HG02642 (cell line): ENCODE measurements around the gene COL4A1.

Experiments
- ATAC-seq: cut with Tn5 transposase; IDR thresholded peaks from one replicate; pipeline ENCODE4 v1.9.1; 2021; ENCODE audit warnings: mild to moderate bottlenecking; ENCODE audit not compliant: unreplicated experiment, poor library complexity

The COL4A1 gene

DNA sequence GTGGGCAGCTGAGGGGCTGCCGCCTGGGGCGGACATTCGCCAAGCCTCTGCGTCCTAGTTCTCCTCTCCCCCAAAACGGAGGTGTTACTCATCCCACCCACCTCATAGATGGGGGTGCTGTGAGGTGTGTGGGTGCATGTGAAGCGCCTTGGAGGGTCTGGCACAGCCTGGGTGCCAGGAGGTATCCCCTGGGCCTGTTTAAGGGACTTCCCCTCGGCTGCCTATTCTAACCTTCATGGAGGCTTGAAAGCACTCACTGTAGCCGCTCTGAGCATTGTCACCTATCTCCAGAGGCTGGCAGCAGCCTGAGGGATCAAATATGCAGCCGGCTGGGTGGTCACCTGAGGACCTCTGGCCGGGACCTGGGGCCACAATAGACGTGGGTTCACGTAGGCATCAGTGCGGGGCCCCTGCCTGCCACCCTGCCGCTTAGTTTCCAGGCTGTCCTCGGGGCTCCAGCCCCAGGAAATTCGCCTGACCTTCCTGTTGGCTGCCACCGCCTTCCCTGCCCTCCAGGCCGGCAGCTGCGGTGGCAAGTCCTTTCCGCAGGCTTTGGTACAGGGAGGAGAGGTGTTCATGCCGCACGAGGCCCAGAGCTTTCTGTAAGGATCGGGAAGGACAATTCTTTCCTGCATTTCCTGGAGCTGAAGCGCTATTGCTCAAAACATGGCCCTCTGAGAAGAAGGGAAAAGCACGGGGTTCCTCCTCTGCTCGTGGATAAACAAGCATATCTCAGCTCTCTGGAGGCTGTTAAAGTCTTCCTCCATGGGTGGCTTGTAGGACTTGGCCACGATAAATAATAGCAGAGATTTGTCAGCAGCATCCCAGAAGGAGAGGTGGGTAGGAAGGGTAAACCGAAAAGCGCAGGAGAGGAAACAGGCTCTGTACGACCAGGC, 4.7 kb upstream of the COL4A1 start:
- no peak for ATAC-seq

DNA sequence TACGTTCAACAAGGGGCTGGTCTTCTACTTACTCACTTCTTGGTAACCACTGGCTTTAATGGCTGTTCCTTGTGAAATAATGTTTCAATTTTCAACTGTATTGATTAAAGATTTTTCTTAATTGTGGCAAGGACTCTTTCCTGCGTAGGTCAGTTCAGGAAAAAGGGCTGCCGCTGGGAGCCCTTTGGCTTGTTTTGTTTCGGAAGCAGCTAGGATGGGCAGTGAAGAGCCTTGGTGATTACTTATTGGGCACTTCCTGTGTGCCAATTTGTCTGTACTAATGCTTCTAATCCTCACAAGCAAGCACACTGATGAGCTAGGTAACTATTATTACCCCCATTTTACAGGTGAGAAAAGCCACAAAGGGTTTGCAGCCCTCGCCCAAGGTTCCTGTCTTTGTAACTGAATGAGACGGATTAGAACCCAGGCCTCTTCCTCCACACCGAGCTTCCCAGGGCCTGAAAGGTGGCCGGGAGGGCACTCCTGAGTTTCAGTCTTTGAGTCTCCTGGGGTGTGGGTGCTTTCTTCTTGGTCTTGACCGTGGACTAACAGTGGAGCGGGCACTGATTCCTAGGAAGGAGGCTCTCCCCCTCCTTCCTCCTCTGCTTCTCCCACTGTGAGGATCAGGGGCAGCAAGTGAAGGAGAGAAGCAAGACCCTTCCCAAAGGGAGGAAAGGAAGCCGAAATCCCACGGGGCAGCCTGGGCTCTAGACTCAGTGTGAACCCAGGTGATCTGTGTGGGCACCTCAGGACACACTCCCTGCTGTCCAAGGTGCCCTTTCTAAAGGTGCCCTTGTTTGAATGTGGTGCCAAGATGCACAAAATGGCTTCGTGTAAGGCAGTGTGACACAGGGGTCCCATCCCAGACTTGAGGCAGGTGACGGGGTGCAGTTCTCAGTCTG, 3.8 kb upstream of the COL4A1 start:
- no peak for ATAC-seq

DNA sequence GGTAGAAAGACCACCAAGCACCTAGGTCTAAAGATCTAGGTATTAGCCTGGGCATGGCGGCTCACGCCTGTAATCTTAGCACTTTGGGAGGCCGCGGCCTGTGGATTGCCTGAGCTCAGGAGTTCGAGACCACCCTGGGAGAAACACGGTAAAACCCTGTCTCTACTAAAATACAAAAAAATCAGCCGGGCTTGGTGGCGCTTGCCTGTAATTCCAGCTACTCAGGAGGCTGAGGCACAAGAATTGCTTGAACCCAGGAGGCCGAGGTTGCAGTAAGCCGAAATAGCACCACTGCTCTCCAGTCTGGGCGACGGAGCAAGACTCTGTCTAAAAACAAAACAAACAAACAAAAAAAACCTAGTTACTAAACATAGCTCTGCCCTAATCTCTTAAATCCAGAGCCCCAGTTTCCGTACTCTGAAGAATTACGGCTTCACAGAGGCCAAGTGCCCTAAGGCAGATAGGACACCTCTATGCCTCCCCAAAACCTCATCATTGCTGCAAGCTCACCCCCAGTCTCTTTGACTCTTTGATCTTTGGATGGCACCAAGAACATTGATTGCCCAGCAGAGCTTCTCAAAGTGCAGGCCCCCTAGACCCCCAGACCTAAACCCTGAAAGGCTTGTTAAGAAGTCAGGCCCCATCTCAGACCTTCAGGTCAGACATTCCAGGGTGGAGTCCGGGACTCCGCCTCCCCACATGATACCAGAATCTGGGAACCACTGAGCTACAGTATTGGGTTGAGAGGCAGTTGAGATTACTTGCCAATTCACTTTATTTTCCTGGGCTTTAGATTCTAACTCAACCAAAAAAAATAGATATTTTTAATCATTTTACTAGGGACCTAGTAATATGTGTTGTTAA, 2.9 kb upstream of the COL4A1 start:
- no peak for ATAC-seq

DNA sequence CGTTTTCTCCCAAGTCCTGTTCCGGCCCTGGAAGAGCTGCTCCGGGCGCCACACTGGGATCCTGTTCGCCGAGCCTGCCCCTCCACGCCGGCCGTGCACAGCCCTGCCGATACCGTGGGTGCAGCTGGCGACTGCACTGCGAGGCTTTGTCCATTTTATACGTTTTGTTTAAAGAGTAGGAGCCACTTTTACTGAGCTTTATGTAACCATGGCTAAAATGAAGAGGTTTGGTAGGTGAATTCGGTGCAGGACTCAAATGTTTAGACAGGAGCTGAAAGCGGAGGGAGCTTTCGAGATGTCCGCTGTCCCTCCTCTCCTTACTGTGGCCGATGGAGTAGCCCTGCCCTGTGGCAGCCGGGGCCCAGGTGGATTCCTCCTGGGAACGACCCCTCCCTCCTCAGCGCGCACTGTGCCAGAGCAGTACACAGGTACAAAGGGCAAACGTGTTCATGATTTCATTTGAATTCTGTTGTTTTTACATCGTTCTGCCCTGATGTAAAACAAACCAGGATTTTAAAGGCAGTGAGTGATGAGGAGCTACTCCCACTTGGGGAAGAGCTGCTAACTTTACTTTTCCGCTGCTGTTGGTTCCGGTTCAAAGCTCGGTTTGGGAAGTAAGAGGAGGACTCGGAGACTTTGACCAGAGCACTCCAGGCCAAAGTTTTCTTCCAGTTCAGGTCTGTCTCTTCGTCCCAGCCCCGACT, 1.9 kb upstream of the COL4A1 start:
- no peak for ATAC-seq

GRCh38 chr13:110307767-110308655, 1.1 kb upstream of the COL4A1 start:
- ATAC-seq = no peak

- ATAC-seq = no peak
Observed at GRCh38 chr13:110306340-110306959, 507 bp downstream of the COL4A1 start.

- no peak for ATAC-seq
Observed at GRCh38 chr13:110305949-110306339, 1.0 kb downstream of the COL4A1 start.

DNA sequence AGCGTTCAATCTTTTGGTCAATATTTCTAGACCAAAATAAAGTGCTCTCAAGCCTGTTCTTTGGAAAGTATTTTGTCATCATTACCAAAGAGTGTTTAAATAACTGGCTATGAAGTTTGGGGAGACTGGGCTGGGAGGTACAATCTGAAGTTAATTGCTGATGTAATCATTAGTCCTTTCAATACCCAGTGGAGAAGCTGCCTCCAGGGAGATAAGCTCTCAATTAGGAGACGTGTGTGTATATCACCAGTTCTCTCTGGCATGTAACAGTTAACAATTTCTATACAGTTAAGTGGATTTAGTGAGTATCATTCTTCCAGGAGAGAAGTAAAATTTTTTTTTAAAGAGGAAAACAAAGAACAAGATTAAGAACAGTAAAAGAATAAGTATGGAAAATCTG, 1.4 kb downstream of the COL4A1 start:
- ATAC-seq = no peak

- no peak for ATAC-seq
Observed at GRCh38 chr13:110305001-110305400, 2.0 kb downstream of the COL4A1 start.

DNA sequence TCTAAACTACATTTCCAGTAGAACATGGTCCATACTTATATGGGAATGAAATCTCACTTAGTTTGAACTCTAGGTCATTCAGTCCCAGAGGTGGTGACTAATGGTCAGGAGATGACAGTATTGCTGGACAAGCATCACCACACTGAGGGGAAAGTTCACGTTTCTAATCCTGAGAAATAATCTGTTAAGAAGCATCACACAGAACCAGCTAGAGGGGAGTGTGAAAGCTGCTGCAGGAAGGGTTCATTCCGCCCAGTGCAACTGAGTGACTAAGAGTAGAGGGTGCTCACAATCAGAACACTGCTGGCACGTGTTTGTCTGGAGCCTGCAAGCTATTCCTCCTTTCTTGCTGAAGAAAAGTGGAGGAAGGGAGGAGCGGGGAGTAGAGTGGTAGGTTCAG, 2.7 kb downstream of the COL4A1 start:
- no peak for ATAC-seq

DNA sequence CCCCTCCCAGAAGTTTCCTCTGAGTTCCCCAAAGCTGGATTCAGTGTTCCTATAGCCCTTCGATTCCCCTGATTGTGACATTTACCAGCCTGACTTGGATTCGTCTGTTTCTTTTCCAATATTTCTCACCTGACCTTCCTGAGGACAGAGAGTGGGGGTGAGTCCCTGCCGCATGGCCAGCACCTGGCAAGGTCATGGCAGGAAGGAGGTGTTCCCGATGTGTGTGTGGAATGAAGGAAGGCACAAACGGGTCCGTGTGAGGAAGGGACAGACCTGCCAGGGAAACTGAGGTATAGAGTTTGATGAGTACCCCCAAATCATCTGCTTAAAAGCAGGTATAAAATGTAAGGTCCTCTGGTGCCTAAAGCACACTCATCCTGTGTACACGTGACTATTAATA, 3.3 kb downstream of the COL4A1 start:
- ATAC-seq = no peak

- ATAC-seq = no peak
Observed at GRCh38 chr13:110302997-110303396, 4.0 kb downstream of the COL4A1 start.

- no peak for ATAC-seq
Observed at GRCh38 chr13:110301606-110302553, 5.1 kb downstream of the COL4A1 start.

GRCh38 chr13:110301083-110301482, 5.9 kb downstream of the COL4A1 start:
- no peak for ATAC-seq

DNA sequence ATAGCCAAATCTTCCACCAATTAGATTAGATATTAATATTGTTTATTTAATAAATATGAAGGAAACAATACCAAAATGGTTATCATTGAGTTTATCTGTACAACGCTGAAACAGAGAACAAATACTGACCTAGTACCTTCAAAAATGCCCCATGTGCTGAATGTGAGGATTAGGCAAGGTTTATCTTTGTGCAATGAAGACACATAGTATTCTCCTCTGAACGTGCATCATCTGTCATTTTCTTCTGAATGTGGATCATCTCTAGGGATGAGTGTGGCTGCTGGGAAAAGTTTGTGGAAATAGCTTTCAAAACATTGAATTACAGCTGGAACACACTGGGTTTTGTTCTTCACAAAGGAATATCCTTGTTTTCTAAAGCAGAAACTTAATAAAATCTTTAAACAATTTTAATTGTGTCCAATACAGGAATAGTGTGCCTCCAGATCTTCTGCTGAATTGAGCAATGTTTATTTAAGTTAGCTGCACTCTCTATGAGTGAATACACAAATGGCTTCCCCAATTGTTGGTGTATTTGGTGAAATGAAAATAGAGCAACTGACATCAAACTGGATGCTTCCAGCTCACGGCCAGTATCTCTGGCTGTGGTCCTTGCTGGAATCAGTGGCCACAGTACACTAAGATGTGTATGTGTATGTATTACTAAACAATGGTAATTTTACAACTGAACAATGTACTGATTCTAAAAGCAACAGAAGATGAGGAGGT, 6.7 kb downstream of the COL4A1 start:
- no peak for ATAC-seq

GRCh38 chr13:110299283-110299840, 7.6 kb downstream of the COL4A1 start:
- no peak for ATAC-seq
